Measurements from ENCODE around the gene ITPKC.

Gene ITPKC

DNA sequence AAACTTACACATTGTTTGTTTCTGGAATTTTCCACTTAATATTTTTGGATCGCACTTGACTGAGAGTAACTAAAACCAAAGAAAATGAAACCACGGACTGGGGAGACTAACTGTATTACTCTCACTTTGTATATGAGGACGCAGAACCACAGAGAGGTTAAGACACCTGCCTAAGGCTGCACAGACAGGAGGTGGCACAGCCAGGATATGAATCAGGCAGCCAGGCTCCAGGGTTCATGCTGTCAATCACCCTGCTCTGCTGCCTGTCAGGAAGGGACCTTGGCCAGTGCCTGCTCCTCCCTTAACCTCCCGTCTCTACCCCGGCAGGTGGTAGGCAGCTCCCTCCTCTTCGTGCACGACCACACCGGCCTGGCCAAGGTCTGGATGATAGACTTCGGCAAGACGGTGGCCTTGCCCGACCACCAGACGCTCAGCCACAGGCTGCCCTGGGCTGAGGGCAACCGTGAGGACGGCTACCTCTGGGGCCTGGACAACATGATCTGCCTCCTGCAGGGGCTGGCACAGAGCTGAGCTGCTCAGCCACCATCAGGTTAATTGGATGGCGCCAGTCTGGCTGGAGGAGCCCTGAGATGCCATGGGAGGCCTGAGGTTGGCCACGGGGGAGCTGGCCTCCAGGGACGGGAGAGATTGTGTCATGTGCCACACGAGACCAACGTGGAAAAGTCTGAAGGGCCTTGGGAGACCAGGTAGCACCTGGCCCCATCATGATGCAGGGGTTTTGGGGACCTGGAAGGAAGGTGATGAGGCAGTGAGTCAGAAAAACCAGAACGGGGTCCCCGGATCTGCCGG, 22.3 kb downstream of the ITPKC start:
- DNase-seq (ENCODE audit: extremely low read depth in 1 of 2, low read depth in 1 of 2): no peak

DNA sequence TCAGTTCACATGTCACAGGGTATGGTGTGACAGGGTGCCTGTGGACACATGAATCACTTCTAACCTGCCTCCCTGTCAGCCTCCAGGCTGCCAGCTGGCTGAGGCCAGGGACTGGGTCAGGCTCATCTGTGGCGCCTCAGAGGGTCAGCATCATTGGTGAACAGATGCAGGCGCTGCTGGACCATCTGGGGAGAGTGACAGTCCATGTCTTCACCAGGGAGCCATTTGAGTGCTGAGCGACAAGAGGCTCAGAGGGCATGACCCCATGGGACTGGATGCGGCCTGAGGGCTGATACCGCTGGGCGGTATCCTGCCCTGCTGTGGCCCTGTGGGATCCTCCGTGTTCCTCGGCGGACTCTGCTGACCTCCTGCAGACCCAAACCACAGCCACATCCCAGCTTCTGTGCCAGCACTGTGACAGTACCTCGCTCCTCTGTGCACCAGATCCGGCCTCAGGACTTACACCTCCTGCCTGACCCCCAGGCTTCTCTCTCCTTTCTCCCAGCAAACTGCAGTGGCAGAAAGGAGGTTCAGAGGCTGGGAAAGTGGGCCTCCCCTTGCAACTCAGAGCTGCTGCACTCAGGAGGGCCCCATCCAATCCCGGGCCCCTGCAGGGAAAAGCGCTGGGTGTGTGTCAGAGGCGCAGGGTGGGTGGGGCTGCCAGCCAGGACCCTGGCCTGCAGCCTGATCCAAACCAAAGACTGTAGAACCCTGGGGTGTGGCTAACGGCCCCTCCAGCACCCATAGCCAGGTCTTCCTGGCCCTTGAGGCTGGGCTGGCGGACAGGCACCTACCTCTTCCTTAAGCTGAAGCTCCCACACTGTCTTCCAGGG, 23.2 kb downstream of the ITPKC start:
- no peak for DNase-seq (ENCODE audit: extremely low read depth in 1 of 2, low read depth in 1 of 2)

DNA sequence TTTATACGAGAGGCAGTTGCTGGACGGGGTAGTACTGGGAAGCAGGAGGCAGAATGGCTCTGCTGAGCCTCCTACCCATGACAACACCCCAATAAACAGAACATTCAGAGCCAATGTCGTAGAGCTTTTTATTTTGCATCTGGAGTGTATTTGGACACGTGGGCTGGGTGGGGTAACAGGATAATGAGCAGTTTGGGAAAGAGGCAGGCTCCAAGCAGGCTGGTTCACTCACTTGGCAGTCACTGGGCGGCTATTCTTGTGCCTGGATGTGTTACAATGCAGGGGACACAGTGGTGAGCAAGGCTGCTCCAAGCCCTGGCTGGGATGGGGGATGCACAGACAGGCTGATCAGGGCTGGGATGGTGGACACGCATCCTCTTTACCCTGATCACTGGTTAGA, 23.8 kb downstream of the ITPKC start:
- DNase-seq (ENCODE audit: extremely low read depth in 1 of 2, low read depth in 1 of 2): no peak

DNA sequence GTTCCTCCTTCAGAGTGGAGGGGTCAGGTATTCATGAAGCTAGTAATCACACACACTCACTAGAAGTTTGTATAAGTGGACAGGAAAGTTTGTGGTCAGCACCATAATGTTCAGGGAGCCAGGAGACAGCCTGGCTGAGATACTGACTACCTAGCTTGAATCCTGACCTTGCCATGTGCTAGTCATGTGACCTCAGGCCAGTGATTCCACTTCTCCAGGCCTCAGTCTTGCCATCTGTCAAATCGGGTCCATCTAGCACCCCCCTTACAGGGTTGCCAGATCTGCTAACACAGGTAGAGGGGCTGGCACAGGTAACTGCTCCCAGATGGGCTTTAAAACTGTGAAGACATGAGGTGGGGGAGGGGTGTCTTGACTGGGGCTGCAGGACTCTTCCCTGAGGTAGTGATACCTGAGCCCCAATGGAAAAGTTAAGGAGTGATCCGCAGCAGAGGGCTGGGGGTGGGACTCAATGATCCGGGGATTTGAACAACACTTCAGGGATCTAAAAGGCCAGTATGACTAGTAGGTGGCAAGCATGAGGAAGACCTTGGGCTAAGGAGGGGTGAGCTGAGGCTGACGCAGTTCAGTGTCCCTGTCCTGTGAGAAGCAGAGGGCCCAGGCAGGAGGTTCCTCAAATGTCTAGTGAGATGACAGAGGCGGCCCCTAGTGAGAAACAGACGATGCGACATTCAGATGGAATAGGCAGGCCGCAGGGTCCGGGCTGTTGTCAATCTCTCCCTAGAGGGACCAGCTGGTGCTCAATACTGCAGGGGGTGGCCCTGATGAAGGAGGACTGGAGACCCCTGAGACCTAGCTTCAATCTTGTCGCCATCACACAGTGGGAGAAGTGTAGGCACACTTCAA, 24.8 kb downstream of the ITPKC start:
- no peak for DNase-seq (ENCODE audit: extremely low read depth in 1 of 2, low read depth in 1 of 2)

DNA sequence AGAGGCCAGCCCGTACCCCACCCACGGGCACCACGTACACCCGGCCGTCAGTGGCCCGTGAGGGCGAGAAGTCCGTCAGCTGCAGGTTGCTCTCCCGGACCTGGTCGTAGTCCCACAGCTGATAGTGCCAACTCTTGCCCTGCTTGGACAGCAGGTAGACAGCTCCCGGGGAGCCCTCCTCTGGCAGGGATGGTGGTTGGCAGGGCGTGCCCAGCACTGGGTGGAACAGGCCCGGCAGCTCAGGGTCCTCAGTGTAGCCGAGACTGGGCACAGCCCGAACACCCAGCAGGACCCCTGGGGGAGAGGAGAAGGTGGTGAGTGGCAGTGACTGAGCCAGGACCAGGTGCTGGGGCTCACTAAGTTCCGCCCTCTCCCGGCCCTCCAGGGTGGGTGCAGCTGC, 25.6 kb downstream of the ITPKC start:
- DNase-seq (ENCODE audit: extremely low read depth in 1 of 2, low read depth in 1 of 2): no peak

GRCh38 chr19:40742886-40743285, 26.0 kb downstream of the ITPKC start:
- DNase-seq (ENCODE audit: extremely low read depth in 1 of 2, low read depth in 1 of 2): no peak

- DNase-seq (ENCODE audit: extremely low read depth in 1 of 2, low read depth in 1 of 2): no peak
Observed at GRCh38 chr19:40743926-40744325, 27.0 kb downstream of the ITPKC start.

DNA sequence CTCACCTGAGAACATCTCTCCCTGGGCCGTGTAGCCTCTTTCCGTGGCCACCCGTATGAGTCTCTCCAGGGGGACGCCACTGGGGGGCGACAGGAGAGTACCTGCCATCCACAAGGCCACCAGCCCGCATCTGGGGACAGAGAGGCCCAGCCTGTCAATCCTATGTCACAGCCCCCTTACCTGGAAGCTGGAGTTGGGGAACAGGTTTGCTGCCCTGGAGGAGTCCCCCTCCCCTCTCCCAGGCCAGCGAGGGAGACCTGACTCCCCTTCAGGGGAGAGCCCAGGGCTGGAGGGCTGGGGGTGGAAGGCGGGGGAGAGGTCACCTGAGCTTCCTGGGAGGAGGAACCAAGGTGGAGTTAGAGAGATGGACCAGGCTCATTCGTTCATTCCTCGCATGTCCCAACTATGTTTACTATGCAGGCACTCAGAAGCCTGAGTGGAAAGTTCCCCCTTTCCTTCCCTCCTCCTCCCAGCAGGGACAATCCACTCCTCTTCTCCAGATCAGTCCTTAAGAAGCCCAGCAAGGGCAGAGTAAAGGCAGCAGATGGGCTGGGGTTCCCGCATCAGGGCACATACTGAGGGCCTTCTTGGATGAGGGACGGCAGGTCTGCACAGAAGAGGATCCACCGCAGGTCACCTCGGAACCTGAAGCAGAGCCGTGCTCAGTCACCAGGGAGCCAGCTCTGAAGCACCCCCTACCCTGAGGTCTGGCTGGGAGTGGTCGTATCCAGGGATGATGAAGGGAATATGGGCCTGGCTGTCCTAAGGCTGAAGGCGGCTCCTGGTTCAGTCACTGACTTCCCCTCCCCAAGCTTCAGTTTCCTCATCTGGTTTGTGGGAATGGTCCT, 27.9 kb downstream of the ITPKC start:
- DNase-seq (ENCODE audit: extremely low read depth in 1 of 2, low read depth in 1 of 2): no peak

DNA sequence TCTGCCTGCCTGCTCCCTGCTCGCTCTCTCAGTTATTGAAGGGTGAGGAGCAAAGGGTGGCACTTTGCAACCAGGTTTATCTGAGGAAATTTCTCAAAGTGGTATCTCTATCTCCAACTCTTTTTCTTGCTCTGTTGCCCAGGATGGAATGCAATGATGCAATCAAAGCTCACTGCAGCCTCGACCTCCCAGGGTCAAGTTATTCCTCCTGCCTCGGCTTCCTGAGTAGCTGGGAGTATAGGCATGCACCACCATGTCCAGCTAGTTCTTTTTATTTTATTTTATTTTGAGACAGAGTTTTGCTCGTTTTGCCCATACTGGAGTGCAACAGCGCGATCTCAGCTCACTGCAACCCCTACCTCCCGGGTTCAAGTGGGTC, 28.5 kb downstream of the ITPKC start:
- no peak for DNase-seq (ENCODE audit: extremely low read depth in 1 of 2, low read depth in 1 of 2)

DNA sequence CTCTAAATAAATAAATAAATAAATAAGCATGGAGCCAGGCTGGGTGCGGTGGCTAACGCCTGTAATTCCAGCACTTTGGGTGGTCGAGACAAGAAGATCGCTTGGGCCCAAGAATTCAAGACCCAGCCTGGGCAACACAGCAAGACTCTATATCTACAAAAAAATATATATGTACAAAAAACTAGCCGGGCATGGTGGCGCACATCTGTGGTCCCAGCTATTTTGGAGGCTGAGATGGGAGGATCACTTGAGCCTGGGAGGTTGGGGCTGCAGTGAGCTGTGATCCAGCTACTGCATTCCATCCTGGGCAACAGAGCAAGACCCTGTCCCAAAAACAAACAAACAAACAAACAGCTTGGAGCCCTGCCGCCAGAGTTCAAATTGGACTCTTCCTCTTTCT, 30.6 kb downstream of the ITPKC start:
- DNase-seq (ENCODE audit: extremely low read depth in 1 of 2, low read depth in 1 of 2): no peak

GRCh38 chr19:40750058-40750873, 33.4 kb downstream of the ITPKC start, which contains the start of gene ACTMAP:
ACTMAP (minus strand) TSS chr19:40750477; CDS start chr19:40749803, 674 bp downstream.
- DNase-seq (ENCODE audit: extremely low read depth in 1 of 2, low read depth in 1 of 2): peak; percentile 97 to 100

- peak; percentile 89 for DNase-seq (ENCODE audit: extremely low read depth in 1 of 2, low read depth in 1 of 2)
Observed at GRCh38 chr19:40750874-40751537, 34.1 kb downstream of the ITPKC start, which contains the start of gene SNRPA. SNRPA (plus strand) TSS chr19:40751203; CDS start chr19:40751409, 206 bp downstream.

GRCh38 chr19:40752257-40752781, 35.4 kb downstream of the ITPKC start:
- no peak for DNase-seq (ENCODE audit: extremely low read depth in 1 of 2, low read depth in 1 of 2)

GRCh38 chr19:40754611-40755247, 37.8 kb downstream of the ITPKC start:
- no peak for DNase-seq (ENCODE audit: extremely low read depth in 1 of 2, low read depth in 1 of 2)

DNA sequence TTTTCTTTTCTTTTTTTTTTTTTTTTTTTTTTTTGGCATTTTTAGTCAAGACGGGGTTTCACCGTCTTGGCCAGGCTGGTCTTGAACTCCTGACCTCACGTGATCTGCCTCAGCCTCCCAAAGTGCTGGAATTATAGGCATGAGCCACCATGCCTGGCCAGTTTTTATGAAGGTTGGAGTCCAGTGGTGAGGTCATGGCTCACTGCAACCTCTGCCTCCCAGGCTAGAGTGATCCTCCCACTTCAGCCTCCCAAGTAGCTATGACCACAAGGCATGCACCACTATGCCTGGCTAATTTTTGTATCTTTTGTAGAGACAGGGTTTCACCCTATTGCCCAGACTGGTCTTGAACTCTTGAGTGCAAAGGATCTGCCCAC, 38.3 kb downstream of the ITPKC start:
- DNase-seq (ENCODE audit: extremely low read depth in 1 of 2, low read depth in 1 of 2): no peak

DNA sequence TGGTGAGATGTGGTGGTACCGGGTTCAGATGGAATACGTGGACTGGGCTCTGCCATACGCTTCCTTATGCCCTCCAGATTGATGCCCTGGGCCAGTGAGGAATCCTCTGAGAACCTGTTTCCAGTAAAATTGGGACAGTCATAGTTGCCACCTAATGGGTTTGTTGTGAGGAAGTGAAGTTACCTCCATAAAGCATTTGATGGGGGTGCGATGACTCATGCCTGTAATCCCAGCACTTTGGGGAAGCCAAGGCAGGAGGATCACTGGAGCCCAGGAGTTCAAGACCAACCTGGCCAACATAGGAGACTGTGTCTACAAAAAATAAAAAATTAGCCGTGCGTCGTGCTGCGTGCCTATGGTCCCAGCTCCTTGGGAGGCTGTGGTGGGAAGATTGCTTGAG, 38.9 kb downstream of the ITPKC start:
- no peak for DNase-seq (ENCODE audit: extremely low read depth in 1 of 2, low read depth in 1 of 2)

- DNase-seq (ENCODE audit: extremely low read depth in 1 of 2, low read depth in 1 of 2): no peak
Observed at GRCh38 chr19:40756502-40757110, 39.7 kb downstream of the ITPKC start.

GRCh38 chr19:40758491-40758890, 41.6 kb downstream of the ITPKC start:
- no peak for DNase-seq (ENCODE audit: extremely low read depth in 1 of 2, low read depth in 1 of 2)
